ENCODE results near the gene TBX15.

TBX15 gene

GRCh38 chr1:118884946-118885345 is 103.2 kb downstream of the TBX15 start:
- TF ChIP-seq, protein P1, sequence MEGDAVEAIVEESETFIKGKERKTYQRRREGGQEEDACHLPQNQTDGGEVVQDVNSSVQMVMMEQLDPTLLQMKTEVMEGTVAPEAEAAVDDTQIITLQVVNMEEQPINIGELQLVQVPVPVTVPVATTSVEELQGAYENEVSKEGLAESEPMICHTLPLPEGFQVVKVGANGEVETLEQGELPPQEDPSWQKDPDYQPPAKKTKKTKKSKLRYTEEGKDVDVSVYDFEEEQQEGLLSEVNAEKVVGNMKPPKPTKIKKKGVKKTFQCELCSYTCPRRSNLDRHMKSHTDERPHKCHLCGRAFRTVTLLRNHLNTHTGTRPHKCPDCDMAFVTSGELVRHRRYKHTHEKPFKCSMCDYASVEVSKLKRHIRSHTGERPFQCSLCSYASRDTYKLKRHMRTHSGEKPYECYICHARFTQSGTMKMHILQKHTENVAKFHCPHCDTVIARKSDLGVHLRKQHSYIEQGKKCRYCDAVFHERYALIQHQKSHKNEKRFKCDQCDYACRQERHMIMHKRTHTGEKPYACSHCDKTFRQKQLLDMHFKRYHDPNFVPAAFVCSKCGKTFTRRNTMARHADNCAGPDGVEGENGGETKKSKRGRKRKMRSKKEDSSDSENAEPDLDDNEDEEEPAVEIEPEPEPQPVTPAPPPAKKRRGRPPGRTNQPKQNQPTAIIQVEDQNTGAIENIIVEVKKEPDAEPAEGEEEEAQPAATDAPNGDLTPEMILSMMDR (IDR thresholded peaks at IDR 0.05; ENCODE audit: extremely low read depth, missing control alignments): no peak
- no peak for DNase-seq (ENCODE audit: low spot score)

DNA sequence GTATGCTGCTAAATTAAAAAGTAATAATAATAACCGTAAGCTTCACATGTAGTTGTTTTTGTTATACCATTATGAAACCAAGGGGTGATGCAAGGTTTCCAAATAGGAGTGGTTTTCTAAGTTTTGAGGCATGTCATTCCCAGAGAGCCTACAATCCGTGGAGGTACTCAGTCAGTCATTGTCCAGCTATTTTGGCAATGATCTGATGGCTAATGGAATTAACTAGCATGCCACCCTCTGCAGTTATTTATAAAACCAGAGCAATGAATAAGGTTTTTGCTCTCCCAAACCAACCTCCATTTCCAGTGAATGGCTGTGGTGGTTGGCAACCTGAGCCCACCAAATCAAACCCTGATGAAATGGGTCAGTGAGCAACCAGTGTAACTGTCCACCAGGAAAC is 106.4 kb downstream of the TBX15 start:
- TF ChIP-seq, protein P1 (IDR thresholded peaks at IDR 0.05; ENCODE audit: extremely low read depth, missing control alignments): no peak
- no peak for DNase-seq (ENCODE audit: low spot score)

DNA sequence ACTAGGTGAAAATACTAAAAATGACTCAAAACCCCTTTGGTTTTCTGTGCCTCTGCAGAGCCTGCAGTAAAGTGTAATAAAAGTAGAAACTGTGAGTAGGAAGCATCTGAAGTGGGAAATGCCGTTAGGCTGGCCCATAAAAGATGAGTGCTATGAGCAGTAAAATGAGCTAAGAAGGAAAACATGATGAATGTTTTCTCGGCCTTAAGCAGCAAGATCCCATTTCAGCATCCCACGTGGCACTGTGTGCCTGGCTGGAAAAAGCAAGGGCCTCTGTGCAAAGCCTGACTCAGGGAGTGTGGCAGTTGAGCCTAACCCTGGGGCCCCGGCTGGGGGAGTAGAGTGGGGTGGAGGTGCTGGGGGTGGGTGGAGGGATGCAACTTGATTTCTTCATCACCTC is 109.5 kb downstream of the TBX15 start:
- DNase-seq (ENCODE audit: low spot score): no peak
- TF ChIP-seq, protein P1 (IDR thresholded peaks at IDR 0.05; ENCODE audit: extremely low read depth, missing control alignments): no peak

- TF ChIP-seq, protein P1 (IDR thresholded peaks at IDR 0.05; ENCODE audit: extremely low read depth, missing control alignments): no peak
- no peak for DNase-seq (ENCODE audit: low spot score)
These were observed 110.3 kb downstream of the TBX15 start for GRCh38 chr1:118877668-118878396.

- no peak for DNase-seq (ENCODE audit: low spot score)
- TF ChIP-seq, protein P1 (IDR thresholded peaks at IDR 0.05; ENCODE audit: extremely low read depth, missing control alignments): no peak
These were observed 116.5 kb downstream of the TBX15 start for GRCh38 chr1:118871582-118872171.

GRCh38 chr1:118868387-118868786 is 119.8 kb downstream of the TBX15 start:
- DNase-seq (ENCODE audit: low spot score): no peak
- TF ChIP-seq, protein P1 (IDR thresholded peaks at IDR 0.05; ENCODE audit: extremely low read depth, missing control alignments): no peak

DNA sequence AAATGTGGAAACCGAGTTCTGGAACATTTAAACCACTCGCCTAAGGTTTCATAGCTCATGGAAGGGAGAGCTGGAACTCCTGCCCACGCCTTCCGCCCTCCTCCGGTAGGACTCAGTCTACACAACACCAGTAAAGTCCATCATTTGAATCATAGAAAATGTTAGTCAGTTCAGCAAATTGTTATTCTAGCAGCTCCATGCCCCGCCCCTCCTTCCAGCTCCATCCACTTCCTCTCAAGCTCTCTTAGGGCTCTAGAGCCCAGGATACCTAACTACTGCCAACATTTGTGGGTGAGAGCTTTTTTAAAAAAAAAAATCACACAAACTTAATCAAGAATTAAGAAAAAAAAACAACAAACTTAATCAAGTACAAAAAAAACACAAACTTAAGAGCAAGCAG is 121.8 kb downstream of the TBX15 start:
- no peak for DNase-seq (ENCODE audit: low spot score)
- TF ChIP-seq, protein P1 (IDR thresholded peaks at IDR 0.05; ENCODE audit: extremely low read depth, missing control alignments): no peak
